Panc1 (cell line): ENCODE data around the gene TAAR6. TPM values are rescaled to one million over a fixed set of nuclear protein-coding genes. Genes with fewer than 3 reads are reported as not detected.

Source experiments
- ATAC-seq: fragments of 200-7000 bp; cut with Tn5 transposase; 2 replicates; pipeline ENCODE4 v1.9.1; 2020; ENCODE audit warnings: mild to moderate bottlenecking, moderate library complexity
- BruUV-seq: library from RNA; stranded (reverse); fragments of 400-500 nt; replicated peaks from 2 replicates; lab custom pipeline; 2021; lab: Mats Ljungman, UMichigan
- CTCF ChIA-PET: fragments of 300-600 bp; sonication (Branson Sonifier 250); formaldehyde crosslinking; loops from one replicate; lab custom pipeline; 2022; ENCODE audit warnings: antibody characterized with exemption; lab: Charles Lee
- POLR2A ChIA-PET: fragments of 300-600 bp; sonication (Branson Sonifier 250); formaldehyde crosslinking; loops from one replicate; lab custom pipeline; 2022; ENCODE audit warnings: antibody characterized with exemption; lab: Charles Lee
- DNase-seq: peaks from one replicate; pipeline ENCODE4 v3.0.0-alpha.2; 2010; ENCODE audit warnings: low read depth, low spot score
- H3K27ac ChIP-seq: 2 replicates; pipeline ENCODE4 v1.5.1; 2011; ENCODE audit warnings: mild to moderate bottlenecking, low read length, inconsistent platforms
- H3K27me3 ChIP-seq: fragments of 200-500 bp; sonication (Bioruptor generic); 2 replicates; pipeline ENCODE4 v1.6.0; 2014; ENCODE audit warnings: low read length, inconsistent platforms; ENCODE audit not compliant: control insufficient read depth, insufficient read depth
- H3K36me3 ChIP-seq: fragments of 200-500 bp; sonication (Bioruptor generic); 2 replicates; pipeline ENCODE4 v1.5.1; 2014; ENCODE audit warnings: inconsistent platforms, mild to moderate bottlenecking, low read length, moderate library complexity; ENCODE audit not compliant: control insufficient read depth, insufficient read depth
- H3K4me1 ChIP-seq: 2 replicates; pipeline ENCODE4 v1.5.1; 2011; ENCODE audit warnings: inconsistent platforms, mild to moderate bottlenecking, low read length, moderate library complexity; ENCODE audit not compliant: control insufficient read depth, insufficient read depth
- H3K4me3 ChIP-seq, 2 experiments: 2 replicates each; pipeline ENCODE4 v1.5.1; 2011 to 2012; ENCODE audit warnings: low read depth in 2 of 2, low read length in 2 of 2, mild to moderate bottlenecking in 2 of 2, inconsistent platforms in 1 of 2, moderate library complexity in 1 of 2
- H3K9me3 ChIP-seq: fragments of 200-500 bp; sonication (Bioruptor generic); 2 replicates; pipeline ENCODE4 v1.5.1; 2014; ENCODE audit warnings: low read depth, mild to moderate bottlenecking, inconsistent platforms, low read length, moderate library complexity; ENCODE audit not compliant: control insufficient read depth, insufficient read depth
- CTCF ChIP-seq: fragments of 450-650 bp; IDR thresholded peaks from 2 replicates; pipeline ENCODE4 v1.5.1; 2017; ENCODE audit warnings: mild to moderate bottlenecking
- POLR2AphosphoS5 ChIP-seq: IDR thresholded peaks from 2 replicates; pipeline ENCODE4 v1.6.1; 2012; ENCODE audit warnings: mild to moderate bottlenecking, low read depth, low read length, moderate library complexity
- REST ChIP-seq, 2 experiments: IDR thresholded peaks; 2 replicates each; pipeline ENCODE4 v1.6.1; 2011 to 2012; ENCODE audit warnings: low read depth in 2 of 2, control low read depth in 1 of 2, low read length in 1 of 2, mild to moderate bottlenecking in 1 of 2, moderate library complexity in 1 of 2; ENCODE audit not compliant: insufficient read depth in 1 of 2
- SIN3A ChIP-seq: IDR thresholded peaks from 2 replicates; pipeline ENCODE4 v1.6.1; 2012; ENCODE audit warnings: low read depth, mild to moderate bottlenecking, low read length, moderate library complexity, borderline replicate concordance; ENCODE audit not compliant: insufficient read depth
- TCF7L2 ChIP-seq: IDR thresholded peaks from 2 replicates; pipeline ENCODE4 v1.6.1; 2011; ENCODE audit warnings: mild to moderate bottlenecking, low read depth, low read length, inconsistent platforms
- in situ Hi-C: cut with HindIII; loops from 2 replicates; pipeline ENCODE4 v1.10.0; 2016; ENCODE audit warnings: low sequenced_read_pairs, low pct_unique_long_range_greater_than_20kb
- intact Hi-C: fragments of 100-400 bp; cut with micrococcal nuclease; formaldehyde crosslinking; loops from one replicate; pipeline ENCODE4 v1.10.0; 2022; ENCODE audit not compliant: unreplicated experiment
- total RNA-seq: library from RNA; stranded (reverse); gene quantifications from one replicate; pipeline ENCODE4 v1.2.1, GENCODE V29; 2021; ENCODE audit not compliant: unreplicated experiment

Gene TAAR6
- total RNA-seq, 1 experiment from 2014 or later: not detected

GRCh38 chr6:132548746-132549463 is 21.2 kb upstream of the TAAR6 start:
- H3K4me3 ChIP-seq: no peak overlapping the region
- CTCF ChIA-PET: no interaction called here
- intact Hi-C loops: no loop called here
- BruUV-seq: no TSS peak
- POLR2A ChIA-PET: no interaction called here
- no peaks in the 10 kb centered on the region for H3K4me1 ChIP-seq
- no peaks in the 10 kb centered on the region for H3K36me3 ChIP-seq
- ATAC-seq (no peak), DNase-seq (no peak)
- H3K27me3 ChIP-seq: no peaks in the 10 kb centered on the region; the same call in none of the 2 replicates
- no peak for TF ChIP-seq REST (IDR thresholded peaks at IDR 0.05; ENCODE audit: insufficient read depth in 1 of 2, low read depth in 2 of 2, low read length in 1 of 2)
- TF ChIP-seq CTCF: no peak
- TF ChIP-seq POLR2AphosphoS5: no peak
- no peak for TF ChIP-seq TCF7L2
- no peak for TF ChIP-seq SIN3A
- H3K9me3 ChIP-seq: no peaks in the 10 kb centered on the region
- in situ Hi-C loops: no loop called here
- H3K27ac ChIP-seq: no peak overlapping the region

- H3K36me3 ChIP-seq: no peaks in the 10 kb centered on the region
- CTCF ChIA-PET: no interaction called here
Observed at GRCh38 chr6:132551214-132551613, 18.9 kb upstream of the TAAR6 start.

More at GRCh38 chr6:132551214-132551613, 18.9 kb upstream of the TAAR6 start:
- in situ Hi-C loops (no loop called here), intact Hi-C loops (no loop called here)
- TF ChIP-seq TCF7L2: no peak
- no peak for TF ChIP-seq POLR2AphosphoS5
- no peak for TF ChIP-seq REST (IDR thresholded peaks at IDR 0.05; ENCODE audit: insufficient read depth in 1 of 2, low read depth in 2 of 2, low read length in 1 of 2)
- TF ChIP-seq SIN3A: no peak
- no peak for TF ChIP-seq CTCF
- no TSS peak for BruUV-seq
- H3K4me1 ChIP-seq: no peaks in the 10 kb centered on the region
- POLR2A ChIA-PET: interaction anchor here (0.6 kb wide), 1 partner anchor 52 kb away, joined by 3 read pairs; no protein-coding TSS in a partner anchor
- no peak for ATAC-seq
- H3K4me3 ChIP-seq: no peak overlapping the region
- no peak for DNase-seq
- no peak overlapping the region for H3K27ac ChIP-seq
- H3K27me3 ChIP-seq: no peaks in the 10 kb centered on the region; the same call in 1 of the 2 replicates
- no peaks in the 10 kb centered on the region for H3K9me3 ChIP-seq
